B cell (primary cell): ENCODE measurements around the gene RFC3.

Source experiments
- EZH2 ChIP-seq: IDR thresholded peaks from 2 replicates; pipeline ENCODE4 v1.6.1; 2012; ENCODE audit warnings: borderline replicate concordance, low read depth, mild to moderate bottlenecking, moderate library complexity, low read length; ENCODE audit not compliant: insufficient read depth, poor library complexity, severe bottlenecking
- TF ChIP-seq, protein P1 (sequence below): fragments of 200-600 bp; IDR thresholded peaks from one replicate; pipeline ENCODE4 v1.8.0; 2022; ENCODE audit warnings: antibody characterized with exemption, mild to moderate bottlenecking

DNA sequence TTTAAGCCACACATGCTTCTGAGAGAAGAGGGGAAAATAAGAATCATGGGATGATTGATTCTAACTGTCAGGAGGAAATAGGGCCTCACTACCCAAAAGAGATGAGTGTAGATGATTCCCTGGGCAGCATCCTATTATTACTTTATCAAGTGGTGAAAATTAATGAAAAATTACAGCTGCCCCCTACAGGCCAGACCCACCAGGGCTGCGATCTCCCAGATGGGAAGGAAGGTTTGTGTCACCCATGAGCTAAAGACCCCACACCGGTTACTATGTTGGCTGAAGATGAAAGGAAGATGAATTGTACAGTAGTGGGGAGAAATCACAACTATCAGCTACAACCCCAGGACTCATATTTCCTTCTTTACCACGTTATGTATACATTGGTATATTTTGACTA lies 49.5 kb downstream of the RFC3 start:
- TF ChIP-seq, protein P1, sequence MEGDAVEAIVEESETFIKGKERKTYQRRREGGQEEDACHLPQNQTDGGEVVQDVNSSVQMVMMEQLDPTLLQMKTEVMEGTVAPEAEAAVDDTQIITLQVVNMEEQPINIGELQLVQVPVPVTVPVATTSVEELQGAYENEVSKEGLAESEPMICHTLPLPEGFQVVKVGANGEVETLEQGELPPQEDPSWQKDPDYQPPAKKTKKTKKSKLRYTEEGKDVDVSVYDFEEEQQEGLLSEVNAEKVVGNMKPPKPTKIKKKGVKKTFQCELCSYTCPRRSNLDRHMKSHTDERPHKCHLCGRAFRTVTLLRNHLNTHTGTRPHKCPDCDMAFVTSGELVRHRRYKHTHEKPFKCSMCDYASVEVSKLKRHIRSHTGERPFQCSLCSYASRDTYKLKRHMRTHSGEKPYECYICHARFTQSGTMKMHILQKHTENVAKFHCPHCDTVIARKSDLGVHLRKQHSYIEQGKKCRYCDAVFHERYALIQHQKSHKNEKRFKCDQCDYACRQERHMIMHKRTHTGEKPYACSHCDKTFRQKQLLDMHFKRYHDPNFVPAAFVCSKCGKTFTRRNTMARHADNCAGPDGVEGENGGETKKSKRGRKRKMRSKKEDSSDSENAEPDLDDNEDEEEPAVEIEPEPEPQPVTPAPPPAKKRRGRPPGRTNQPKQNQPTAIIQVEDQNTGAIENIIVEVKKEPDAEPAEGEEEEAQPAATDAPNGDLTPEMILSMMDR: no peak
- no peak for TF ChIP-seq EZH2
